Epidermal melanocyte (primary cell): Measurements from ENCODE around the gene TUFT1.

Source experiments
- DNase-seq: peaks from one replicate; pipeline ENCODE4 v3.0.0; 2011; ENCODE audit warnings: low spot score; ENCODE audit not compliant: insufficient read length

Gene TUFT1, protein sequence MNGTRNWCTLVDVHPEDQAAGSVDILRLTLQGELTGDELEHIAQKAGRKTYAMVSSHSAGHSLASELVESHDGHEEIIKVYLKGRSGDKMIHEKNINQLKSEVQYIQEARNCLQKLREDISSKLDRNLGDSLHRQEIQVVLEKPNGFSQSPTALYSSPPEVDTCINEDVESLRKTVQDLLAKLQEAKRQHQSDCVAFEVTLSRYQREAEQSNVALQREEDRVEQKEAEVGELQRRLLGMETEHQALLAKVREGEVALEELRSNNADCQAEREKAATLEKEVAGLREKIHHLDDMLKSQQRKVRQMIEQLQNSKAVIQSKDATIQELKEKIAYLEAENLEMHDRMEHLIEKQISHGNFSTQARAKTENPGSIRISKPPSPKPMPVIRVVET

DNA sequence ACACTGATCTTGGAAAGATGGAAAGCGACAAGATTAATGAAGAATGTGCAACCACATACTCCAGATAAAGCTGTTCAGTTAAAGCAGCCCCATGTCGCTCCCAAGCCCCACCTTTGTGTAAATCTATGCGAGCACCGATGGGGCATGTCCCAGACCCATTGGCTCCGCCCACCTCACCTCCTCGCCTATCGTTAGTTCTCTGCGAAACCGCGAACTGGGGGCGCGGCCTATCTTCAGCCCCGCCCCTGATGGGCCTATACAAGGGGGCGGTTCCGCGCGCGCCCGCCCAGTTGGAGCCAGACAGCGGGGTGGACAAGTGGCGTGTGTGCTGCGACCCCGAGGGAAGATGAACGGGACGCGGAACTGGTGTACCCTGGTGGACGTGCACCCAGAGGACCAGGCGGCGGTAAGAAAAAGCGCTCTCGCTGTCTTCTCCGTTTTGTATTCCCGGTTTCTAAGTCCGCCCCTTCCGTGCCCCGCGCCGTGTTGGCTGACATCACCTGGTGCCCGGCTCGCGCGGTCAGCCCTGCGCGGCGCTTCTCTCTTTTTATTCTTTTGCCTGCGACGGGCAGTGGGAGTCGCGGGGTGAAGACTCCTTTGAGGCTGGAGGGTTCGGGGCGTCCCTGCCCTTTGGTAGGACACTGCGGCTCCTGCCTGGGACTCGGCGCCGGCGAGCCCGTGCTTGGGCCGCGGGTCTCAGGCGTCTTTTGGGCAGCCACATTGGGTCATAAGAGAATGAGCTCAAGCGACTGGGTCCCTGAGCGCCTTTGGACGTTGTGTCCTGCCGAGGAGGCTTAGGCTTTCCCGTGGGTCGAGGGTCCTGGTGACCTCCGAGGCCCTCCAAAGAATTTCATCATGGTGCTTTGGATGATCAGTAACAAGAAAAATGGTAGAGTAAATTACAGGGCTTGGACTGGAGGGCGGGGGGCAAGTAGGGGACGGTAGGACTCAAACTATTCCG is at the start of gene TUFT1:
Gene TUFT1, plus strand, starts transcription at position 289 of the 961 bp plus-strand sequence. Its CDS starts 58 bp downstream, at position 347.
- peak; percentile 89 for DNase-seq

DNA sequence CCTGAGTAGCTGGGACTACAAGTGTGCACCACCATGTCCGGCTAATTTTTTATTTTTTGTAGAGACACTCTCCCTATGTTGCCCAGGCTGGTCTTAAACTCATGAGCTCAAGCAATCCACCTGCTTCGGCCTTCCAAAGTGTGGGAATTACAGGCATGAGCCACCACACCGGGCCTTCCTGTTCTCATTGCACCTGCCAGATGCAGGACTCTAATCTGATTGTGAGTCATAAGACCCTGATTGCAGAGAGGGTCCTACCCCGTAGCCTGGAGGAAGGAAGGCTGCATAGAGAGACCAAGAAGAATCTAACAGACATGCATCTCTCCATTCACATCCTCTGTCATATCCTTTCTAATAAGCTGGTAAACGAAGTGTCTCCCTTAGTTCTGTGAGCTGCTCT is 48.5 kb upstream of the TUFT1 start:
- DNase-seq = no peak

DNA sequence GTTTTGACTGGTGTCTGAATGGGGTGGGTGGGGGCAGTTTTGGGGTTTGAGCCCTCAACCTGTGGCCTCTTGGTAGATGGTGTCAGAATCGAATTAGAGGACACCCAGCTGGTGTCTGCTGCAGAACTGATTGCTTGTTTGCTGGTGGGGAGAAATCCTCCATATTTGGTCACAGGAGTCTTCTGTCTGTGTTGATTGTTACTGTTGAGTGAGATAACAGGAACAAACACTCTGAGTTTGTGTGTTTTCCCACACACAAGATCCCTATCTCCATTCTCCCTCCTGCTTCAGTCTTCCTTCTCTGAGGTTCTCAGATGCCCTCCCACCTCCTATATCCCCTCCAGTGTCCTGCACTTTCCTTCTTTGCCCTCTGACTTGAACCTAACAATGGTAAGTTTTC is 48.0 kb upstream of the TUFT1 start:
- DNase-seq = no peak

DNA sequence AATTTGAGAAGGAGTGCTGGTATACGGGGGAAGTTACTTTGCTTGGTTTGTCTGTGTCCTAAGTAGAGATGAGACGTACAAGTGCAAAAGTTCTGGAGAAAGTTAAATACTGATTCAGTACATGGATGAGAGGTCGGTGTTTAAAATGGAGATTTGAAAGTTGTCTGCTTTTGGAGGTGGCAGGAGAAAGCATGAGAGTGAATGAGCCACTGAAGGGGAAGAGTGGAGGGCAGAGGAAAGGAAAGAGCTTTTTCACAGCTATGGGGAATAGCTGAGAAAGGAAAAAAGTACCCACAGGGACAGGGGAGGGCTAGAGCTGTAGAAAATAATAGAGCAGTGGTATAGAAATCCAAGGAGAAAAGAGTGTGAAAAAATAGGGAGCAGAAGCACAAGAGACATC is 47.1 kb upstream of the TUFT1 start:
- no peak for DNase-seq

DNA sequence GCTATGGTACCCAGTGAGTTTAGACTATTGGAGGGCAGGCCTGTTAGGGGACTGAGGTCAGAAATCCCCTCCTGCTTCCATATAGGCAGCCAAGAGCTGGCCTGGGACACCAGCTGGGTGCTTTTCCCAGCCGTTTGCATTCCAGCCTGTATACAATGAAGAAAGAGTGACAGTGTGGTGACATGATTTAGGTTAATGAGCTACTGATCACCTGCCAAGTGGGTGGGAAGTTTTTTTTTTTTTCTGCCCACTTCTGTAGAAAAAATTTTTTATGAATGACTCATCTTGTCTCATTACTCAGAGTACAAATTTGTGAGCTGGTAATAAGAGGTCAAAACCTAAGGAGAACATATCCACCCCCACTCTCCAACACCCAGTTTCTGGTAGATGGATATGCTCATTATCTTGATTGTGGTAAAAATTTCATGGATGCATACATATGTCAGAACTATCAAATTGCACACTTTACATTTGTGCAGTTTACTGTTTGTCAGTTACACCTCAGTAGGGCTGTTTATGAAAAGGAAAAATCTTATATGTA is 45.3 kb upstream of the TUFT1 start:
- DNase-seq = no peak

DNA sequence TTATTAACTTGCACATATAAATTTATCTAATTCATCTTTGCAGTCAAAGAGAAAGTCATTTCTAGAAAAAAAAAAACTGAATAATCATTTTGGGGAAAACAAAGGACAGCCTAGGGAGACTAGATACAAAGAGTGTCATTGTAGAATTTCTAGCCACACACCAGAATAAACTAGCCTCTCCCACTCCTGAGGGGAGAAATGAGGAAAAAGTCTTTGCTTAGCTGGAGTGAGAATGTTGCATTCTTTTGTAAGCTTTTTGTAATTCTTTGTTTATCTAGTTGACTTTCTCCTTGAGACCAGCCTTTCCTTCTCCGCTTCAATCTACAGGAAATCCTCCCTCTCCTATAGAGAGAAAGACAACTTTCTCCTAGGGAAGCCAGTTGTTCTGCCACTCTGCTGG is 44.8 kb upstream of the TUFT1 start:
- DNase-seq = no peak

DNA sequence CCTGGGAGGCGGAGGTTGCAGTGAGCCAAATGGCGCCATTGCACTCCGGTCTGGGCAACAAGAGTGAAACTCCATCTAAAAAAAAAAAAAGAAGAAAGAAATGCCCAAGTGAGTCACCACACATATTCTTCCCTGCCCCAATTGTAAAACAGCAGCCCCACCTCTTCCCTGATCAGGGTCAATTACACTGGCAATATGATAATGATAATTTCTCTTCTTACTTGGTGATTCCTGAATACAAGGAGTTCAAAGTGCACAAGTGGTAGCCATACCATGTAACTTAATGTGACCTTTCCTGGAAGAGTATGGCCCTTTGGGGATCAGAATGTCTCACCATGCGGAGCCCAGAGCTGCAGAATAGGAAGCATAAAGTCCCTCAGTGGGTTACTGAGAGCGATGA is 40.7 kb upstream of the TUFT1 start:
- no peak for DNase-seq

DNA sequence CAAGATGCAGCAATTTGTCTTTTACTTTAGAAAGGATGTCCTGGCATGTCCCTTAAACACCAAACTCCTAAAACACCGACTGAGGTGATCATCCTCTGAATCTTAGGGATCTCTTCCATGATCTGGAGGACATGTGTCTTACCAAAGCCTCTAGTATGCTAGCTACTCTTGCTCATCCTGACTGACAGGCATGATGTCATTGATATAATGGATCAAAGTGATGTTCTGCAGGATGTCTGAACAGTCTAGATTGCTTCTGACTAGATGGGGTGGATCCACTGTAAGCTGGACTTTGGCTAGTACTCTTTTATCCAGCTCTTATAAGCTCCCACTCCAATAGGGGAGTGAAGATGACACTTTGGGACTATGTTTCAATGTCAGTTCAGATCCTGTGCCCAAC is 40.2 kb upstream of the TUFT1 start:
- DNase-seq = no peak

DNA sequence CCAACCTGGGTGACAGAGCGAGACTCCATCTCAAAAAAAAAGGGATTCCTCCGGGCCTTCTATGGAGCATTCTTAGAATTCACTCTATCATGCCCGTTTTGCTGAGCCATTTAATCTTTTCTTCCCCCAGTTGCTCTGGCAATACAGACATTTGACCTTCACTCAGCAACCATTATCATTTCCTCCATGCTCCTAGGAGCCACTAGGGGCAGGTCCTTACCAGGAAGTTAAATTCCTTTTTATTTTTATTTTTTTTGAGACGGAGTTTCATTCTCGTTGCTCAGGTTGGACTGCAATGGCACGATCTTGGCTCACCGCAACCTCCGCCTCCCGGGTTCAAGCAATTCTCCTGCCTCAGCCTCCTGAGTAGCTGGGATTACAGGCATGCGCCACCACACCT is 38.6 kb upstream of the TUFT1 start:
- DNase-seq = no peak

DNA sequence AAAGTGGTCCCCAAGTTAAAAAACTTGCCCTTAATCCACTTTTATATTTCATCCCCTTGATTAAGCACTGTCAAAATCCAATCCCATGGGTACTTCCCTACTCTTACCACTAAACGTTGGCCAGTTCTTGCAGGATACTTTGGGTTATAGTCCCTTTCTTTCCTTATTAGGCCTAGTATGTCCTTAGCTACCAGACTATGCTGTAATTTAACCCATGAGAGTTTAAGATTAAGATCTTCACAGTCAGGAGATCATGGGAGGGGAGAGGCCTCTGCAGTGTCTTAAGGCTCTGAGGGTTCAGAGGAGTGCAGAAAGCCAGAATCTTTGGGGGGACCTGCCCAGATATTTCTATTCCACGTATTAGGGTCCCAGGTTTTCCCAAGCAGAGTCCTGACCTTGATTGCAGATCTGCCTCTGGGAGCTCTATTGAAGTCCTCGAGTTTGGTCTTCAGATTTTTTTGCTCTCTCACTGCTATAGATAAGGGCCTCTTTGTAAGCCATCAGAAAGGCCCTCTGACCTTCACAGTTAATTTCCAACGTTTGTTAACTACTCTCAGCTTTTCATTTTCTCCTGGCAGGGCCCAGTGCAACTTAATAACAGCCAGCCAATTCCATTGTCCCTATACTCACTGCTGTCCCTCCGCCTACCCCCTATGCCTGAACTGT is 37.9 kb upstream of the TUFT1 start:
- no peak for DNase-seq

DNA sequence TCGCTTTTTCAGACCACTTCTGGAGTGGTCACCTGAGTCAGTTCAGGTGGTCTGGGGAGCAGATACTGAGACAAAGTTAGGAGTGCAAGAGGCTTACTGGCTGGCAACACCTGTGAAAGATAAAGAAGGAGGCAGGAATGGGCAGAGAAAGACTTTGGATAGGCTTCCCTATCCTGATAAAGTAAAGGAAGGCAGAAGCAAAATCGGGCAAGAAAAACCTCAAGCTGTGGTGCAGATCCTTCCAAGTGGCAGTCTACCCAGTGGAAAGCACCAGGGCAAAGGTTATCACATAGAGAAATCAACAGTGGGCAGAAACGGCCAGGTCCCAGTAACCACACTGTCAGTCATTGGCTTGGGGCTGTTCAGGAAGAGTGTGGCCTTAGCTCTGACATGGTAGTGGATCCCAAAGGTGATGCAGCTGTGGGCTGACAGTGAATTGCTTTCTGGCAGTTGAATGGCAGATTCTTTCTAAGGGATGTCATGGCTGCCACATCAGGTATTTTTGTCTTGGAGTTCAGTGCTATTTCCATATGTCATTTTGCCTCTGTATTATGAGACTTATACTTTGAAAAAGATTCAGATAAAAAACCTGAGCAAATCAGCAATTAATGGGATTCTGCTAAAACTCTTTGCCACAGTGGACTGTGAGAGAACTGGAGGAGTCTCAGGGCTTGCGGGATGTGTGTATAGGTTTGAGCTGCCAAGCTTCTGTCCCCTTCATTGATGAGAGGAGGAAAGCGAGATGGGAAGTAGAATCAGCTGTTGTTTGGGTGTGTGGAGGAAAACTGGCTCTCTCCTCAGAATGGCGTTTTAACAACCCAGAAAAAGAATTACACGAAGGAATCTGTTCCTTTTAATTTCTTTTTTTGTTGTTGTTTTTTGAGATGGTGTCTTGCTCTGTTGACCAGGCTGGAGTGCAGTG is 37.0 kb upstream of the TUFT1 start:
- no peak for DNase-seq

DNA sequence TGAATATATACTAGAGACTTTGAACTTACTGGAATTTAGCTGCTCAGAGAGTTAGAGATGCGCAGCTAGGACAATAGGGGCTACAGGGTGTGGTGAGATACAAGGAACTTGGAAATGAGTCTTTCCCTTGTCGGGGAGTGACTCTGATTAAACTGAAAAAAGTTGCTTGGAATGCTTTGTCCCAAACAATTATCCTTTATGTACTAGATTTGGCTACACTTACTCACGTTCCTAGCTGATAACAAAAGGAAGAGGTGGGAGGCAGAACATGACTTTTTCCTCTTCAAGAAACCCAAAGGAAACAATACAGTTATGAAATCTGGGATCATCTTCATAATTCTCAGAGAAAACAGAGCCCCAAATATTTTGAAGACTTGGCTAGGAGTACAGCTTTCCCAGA is 35.9 kb upstream of the TUFT1 start:
- DNase-seq = no peak

DNA sequence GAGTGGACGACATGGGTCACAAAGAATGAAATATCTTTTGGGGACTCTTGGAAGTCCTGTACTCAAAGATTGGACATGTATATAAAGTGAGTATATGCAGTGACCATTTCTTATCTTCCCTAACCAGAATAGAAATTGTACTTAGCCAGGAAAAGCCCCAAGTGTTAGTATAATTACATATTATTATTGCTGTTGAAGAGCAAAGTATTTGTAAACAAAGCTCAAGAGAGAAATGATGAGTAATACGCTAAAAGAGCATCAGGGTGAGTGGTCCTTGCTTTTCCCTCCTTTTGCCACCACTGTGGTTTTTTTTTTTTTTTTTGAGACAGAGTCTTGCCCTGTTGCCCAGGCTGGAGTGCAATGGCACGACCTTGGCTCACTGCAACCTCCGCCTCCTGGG is 35.4 kb upstream of the TUFT1 start:
- DNase-seq = no peak

DNA sequence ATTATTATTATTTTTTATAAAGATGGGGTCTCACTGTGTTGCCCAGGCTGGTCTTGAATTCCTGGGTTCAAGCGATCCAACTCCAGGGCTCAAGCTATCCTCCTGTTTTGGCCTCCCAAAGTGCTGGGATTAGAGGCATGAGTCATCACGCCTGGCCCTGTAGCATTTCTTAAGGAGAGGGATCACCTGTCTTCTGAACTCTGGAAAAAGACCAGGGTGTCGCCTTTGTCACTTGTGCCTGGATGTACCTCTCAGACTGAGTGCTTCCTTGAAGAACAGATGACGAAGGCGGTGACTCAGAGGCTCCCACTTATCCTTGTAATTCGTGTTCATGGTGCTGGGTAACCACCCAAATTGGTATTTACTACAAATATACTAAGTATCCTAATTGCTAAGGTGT is 31.3 kb upstream of the TUFT1 start:
- no peak for DNase-seq

DNA sequence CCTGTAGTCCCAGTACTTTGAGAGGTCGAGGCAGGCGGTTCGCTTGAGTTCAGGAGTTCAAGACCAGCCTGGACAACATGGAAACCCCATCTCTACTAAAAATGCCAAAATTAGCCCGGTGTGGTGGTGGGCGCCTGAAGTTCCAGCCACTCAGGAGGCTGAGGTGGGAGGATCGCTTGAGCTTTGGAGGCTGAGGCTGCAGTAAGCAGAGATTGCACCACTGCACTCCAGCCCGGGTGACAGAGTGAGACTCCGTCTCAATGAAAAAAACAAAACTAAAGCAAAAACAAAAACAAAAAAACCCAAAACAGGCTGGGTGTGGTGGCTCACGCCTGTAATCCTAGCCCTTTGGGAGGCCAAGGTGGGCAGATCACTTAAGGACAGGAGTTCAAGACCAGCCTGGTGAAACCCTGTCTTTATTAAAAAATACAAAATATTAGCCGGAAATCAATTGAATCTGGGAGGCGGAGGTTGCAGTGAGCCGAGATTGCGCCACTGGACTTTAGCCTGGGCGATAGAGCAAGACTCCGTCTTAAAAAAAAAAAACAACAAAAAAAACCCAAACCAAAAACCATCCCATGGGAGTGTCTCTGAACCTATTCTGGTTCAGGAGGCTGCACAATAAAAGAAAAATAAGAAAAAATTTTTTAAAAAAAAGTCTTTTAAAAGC is 30.6 kb upstream of the TUFT1 start:
- no peak for DNase-seq

DNA sequence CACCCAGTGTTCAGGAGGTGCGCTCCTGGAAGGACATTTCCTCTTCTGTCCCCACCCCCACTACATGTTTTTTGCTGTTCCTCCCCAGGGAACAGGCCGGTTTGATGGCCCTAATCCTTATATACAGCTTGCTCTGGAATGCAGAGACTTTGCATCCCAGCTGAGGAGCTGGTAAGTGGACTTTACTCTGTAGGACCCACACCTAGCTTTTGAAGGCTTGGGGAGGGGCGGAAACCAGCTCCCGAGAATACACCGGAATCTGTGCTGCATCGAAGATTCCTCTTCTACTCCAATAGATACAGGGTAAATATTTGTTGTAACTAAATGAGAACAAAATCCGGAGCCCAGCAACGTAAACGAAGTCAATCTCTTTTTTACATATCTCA is 30.1 kb upstream of the TUFT1 start:
- DNase-seq = no peak

DNA sequence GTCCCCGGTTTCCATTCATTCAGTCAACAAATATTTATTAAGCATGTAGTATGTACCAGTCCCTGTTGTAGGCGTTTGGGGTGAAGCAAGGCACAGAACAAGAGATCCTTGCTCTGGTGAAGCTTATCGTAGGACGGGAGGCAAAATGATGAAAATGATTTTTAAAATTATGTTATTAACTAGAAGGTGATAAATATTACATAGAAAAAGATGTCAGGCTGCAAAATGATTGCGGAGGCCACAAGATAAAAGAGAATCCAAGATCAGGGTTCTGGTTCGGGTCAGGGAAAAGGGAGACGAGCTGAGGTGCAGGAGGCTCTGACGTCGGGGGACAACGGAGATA is 29.5 kb upstream of the TUFT1 start:
- no peak for DNase-seq

DNA sequence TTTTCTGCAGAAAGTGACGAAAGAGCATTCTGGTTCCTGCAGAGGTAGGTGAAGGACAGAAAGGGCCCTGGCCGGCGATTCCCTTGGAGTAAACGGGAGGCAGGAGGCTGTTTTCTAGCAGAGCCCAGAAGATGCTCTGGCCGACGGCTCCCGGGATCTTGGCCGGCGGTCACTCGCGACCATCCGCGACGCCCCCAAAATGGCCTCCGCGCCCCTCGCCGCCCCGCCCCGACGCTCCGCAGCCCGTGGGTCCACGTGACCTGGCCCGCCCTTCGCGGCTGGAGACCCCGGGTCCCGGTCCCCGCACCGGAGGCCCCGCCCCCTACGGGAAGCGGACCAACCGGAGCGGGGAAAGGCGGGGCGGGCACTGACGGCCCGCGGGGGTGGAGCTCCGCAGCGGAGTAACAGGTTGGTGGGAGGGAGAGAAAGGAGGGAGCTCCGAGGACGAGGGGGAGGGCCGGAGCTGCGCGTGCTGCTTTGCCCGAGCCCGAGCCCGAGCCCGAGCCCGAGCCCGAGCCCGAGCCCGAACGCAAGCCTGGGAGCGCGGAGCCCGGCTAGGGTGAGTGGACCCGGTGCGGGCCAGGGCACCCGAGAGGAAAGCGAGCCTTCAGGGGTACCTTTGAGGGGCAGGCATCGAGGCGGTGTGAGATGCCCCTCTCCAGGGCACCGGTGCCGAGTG is 29.0 kb upstream of the TUFT1 start, which contains the start of gene CGN:
Gene CGN, plus strand, starts transcription at position 431 of the 679 bp plus-strand sequence. CDS start 7,133 bp downstream, outside the sequence.
- DNase-seq = peak; percentile 41

DNA sequence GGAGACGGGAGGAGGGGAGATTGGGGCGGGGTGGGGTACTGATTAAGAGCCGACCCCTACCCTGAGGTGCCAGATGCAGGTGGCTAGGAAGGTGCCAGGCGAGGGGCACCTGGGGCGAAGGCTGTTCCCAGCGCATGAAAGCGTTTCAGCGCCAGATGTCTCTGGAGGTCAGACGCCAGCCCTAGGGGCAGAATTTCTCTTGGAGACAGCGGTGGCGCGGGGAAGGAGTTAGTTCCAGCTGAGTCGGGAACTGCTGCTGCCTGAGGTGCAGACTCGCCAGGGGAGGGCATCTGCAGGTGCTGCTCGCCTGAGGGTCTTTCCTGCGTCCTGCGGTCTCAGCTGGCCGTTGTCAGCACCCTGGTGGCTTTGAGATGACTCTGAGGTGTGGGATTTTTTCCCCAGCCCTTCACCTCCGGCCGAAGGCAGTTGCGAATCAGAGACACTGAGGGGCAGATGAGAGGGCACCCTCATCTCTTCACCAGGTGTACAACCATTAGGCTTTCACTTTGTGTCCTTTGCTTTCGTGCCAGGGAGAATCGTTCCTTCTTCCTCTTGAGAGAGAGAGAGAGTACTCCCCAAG is 28.4 kb upstream of the TUFT1 start:
- no peak for DNase-seq
